Stimulated activated CD4-positive, alpha-beta T cell treated with anti-CD3 and anti-CD28 coated beads, TNF-alpha, amount 100 ng/mL, for 48 hours (primary cell): ENCODE data around the gene FLNC.

ENCODE experiments used
- DNase-seq, 3 donors: peaks; one replicate each; pipeline ENCODE4 v3.0.0-alpha.2; 2020; ENCODE audit warnings: low read depth in 3 of 3

Gene FLNC

DNA sequence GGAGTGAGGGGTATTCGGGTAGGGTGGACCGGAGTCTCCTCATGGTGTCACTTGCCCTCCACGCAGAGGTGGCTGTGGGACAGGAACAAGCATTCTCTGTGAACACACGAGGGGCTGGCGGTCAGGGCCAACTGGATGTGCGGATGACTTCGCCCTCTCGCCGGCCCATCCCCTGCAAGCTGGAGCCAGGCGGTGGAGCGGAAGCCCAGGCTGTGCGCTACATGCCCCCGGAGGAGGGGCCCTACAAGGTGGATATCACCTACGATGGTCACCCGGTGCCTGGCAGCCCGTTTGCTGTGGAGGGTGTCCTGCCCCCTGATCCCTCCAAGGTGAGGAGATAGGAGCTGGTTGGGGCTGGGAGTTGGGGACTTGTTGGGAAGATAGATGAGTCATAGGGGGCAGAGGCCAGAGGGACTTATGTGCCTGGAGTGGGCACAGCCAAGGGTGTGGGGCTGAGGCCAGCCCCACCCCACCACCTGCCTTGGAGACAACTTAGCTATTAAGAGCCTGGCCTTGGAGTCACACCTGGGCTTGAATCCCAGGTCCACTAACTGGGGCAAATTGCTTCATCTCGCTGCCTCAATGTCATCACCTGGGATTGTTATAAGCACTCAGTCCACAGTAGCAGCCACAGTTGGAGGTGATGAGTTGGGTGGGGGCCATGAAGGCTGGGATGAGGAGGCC lies 13.9 kb downstream of the FLNC start:
- DNase-seq = no peak

DNA sequence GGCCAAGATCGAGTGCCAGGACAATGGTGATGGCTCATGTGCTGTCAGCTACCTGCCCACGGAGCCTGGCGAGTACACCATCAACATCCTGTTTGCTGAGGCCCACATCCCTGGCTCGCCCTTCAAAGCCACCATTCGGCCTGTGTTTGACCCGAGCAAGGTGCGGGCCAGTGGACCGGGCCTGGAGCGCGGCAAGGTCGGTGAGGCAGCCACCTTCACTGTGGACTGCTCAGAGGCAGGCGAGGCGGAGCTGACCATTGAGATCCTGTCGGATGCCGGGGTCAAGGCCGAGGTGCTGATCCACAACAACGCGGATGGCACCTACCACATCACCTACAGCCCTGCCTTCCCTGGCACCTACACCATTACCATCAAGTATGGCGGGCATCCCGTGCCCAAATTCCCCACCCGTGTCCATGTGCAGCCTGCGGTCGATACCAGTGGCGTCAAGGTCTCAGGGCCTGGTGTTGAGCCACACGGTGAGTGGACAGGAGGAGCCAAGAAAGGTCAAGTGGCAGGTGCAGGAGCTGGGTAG lies 14.6 kb downstream of the FLNC start:
- no peak for DNase-seq

DNA sequence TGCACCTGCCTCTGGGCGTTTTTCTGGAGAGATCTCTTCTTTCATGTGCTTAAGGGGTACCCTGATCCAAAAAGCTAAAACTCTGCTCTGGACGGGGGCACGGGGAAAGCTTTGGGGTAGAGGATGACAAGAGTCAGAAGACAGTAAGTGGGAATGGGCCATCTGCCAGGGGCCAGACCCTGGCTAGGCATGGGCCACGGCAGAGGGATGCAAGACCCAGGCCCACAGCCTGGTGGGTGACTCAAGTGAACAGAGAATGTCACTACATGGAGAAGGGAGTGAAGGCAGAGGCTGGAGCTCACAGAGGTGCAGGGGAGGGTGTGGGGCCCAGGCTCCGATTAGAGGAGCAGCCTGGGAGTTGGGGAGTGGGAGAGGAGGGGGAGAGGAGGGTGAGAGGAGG lies 15.3 kb downstream of the FLNC start:
- DNase-seq = no peak

DNA sequence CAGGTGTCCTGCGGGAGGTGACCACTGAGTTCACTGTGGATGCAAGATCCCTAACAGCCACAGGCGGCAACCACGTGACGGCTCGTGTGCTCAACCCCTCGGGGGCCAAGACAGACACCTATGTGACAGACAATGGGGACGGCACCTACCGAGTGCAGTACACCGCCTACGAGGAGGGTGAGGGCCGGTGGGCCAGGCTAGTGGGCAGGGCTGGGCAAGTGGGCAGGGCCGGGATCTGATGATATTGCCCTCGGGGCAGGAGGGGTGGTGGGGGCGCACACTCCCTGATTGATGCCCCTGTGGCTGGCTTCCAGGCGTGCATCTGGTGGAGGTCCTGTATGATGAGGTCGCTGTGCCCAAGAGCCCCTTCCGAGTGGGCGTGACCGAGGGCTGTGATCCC lies 15.8 kb downstream of the FLNC start:
- no peak for DNase-seq

DNA sequence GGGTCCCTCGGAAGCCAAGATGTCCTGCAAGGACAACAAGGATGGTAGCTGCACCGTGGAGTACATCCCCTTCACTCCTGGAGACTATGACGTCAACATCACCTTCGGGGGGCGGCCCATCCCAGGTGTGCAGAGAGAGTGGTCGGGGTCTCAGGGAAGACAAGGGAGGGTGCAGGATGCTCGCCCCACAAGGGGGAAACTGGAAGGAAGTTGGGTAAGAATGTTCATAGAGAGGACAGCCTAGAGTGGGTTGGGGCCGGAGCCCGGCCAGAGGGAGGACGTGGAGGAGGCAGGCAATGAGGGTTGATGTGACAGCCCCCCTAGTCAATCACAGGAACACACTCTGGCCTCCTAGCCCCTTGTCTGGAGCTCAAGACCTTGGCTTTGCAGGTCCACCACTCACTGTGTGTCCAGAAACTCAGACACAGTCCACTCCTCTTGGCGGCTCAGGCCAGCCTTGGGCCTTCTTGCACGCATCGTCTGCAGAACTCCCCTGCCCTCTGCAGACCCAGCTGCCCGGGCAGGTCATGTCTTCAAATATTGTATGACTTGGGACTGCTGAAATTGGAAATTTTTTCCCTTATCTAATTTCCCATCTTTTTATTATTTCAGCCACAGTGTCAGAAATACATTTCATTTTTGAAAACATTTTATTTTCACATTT lies 16.7 kb downstream of the FLNC start:
- no peak for DNase-seq

DNA sequence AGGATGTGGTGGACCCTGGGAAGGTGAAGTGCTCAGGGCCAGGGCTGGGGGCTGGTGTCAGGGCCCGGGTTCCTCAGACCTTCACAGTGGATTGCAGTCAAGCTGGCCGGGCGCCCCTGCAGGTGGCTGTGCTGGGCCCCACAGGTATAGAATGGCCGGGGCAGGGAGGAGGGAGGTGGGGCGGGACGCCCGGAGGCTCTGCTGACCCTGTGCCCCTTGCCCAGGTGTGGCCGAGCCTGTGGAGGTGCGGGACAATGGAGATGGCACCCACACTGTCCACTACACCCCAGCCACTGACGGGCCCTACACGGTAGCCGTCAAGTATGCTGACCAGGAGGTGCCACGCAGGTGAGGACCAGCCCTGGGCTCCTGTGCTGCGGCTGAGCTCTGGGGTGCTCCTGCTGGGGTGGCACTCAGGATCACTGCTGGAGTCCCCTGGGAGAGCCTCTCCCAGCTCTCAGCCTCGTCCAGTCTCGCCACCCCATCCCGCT lies 17.6 kb downstream of the FLNC start:
- no peak for DNase-seq

DNA sequence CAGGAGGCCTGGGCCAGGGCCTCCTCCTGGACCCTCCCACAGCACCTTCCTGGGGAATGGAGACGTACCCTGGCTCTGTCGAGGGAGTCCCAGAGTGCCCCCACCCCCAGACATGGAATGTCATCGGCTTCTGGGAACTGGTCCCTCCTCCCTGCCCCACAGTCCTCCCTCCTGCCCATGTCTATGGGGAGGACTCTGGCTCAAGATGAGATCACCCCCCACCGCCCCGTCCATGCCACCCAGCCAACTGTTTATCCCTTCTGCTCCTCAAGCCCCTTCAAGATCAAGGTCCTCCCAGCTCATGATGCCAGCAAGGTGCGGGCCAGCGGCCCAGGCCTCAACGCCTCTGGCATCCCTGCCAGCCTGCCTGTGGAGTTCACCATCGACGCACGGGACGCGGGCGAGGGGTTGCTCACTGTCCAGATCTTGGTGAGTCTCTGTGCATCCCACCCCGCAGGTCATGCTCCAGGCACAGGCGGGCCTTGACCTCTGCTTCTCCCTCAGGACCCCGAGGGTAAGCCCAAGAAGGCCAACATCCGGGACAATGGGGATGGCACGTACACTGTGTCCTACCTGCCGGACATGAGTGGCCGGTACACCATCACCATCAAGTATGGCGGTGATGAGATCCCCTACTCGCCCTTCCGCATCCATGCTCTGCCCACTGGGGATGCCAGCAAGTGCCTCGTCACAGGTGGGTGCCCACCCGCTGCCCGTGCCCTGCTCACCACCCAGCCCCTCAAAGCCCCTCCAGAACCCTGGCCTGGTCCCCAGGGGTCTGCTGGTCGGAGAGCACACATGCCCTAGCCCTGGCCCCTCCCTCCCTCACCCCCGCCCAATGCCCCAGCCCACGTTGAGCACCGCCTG lies 18.3 kb downstream of the FLNC start:
- no peak for DNase-seq

DNA sequence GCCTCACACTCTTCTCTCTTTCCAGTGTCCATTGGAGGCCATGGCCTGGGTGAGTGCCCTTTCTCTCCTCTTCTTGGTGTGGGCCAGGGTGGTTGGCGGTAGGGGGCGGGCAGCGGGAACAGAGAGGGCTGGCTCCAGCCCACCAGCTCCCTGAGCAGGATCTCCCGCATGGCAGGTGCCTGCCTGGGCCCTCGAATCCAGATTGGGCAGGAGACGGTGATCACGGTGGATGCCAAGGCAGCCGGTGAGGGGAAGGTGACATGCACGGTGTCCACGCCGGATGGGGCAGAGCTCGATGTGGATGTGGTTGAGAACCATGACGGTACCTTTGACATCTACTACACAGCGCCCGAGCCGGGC lies 18.9 kb downstream of the FLNC start:
- DNase-seq = no peak

DNA sequence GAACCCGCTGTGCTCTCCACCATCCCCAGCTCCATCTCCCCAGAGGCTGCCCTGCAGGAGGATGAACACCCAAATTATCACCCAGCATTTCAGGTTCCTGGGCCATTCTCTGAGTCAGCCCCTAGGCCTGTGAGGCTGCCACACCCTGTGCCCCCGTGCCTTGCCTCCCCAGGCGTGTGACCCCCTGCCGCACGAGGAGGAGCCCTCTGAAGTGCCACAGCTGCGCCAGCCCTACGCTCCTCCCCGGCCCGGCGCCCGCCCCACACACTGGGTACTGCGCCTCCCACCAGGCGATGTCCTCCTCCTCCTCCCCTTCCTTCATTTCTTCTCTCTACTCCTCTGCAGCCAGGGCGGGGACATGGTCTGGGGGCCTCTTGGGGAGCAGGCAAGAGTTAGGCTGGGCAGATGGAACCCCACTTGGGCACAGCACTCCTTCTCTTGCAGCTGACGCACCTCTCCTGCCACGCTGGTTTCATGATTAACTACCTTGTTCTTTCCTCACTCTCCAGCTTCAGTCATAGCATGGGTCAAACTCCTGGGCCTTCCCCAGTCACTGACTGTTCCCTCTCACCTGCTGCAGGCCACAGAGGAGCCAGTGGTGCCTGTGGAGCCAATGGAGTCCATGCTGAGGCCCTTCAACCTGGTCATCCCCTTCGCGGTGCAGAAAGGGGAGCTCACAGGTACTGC lies 19.7 kb downstream of the FLNC start:
- DNase-seq = no peak

DNA sequence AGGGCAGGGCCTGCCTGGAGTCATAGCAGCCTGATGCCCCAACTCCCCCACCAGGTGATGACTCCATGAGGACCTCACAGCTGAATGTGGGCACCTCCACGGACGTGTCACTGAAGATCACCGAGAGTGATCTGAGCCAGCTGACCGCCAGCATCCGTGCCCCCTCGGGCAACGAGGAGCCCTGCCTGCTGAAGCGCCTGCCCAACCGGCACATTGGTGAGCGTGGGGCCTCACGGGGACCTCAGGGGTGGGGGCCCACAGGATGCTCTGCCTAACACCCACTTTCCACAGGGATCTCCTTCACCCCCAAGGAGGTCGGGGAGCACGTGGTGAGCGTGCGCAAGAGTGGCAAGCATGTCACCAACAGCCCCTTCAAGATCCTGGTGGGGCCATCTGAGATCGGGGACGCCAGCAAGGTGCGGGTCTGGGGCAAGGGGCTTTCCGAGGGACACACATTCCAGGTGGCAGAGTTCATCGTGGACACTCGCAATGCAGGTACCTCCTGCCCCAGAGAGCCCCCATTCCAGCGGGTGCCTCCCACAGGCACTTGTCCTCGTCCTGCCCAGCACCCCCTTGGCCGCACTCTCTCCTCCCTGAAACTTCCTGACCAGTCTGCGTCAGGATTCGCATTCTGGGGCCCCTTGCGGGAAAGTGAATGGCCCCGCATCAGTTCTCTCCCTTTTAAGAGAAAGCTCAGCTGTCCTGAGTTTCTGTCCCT lies 22.5 kb downstream of the FLNC start:
- DNase-seq = no peak

DNA sequence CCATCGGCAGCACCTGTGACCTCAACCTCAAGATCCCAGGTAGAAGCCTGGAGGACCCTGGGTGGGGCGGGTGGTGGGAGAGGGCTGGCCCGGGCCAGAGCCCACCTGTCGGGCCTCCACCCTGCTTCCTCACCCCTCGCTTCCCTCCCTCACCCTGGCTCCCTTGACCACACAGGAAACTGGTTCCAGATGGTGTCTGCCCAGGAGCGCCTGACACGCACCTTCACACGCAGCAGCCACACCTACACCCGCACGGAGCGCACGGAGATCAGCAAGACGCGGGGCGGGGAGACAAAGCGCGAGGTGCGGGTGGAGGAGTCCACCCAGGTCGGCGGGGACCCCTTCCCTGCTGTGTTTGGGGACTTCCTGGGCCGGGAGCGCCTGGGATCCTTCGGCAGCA lies 23.6 kb downstream of the FLNC start:
- no peak for DNase-seq

DNA sequence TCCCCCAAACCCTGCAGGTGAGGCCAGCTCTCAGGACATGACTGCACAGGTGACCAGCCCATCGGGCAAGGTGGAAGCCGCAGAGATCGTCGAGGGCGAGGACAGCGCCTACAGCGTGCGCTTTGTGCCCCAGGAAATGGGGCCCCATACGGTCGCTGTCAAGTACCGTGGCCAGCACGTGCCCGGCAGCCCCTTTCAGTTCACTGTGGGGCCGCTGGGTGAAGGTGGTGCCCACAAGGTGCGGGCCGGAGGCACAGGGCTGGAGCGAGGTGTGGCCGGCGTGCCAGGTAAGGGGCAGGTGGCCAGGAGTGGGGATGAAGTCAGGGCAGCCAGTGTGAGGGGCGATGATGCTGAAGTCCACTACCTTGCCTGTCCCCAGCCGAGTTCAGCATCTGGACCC lies 24.2 kb downstream of the FLNC start:
- DNase-seq = no peak

DNA sequence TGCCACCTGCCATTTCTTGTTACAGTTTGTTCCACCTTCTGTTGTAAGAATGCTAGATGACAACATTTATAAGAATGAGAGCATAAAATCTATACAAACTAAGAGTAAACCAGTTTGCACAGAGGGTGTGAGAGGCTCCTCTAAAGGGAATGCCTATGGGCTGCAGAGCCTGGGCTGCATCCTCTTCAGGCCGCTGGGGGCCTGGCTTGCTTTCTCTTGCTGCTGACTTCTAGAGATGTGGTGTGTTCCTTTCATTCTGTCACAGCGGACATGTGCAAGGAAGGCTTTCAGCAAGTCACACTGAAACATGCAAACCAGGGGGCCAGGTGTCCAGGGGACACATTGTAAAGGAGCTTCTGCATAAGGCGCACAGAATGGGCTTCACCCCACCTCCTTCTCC lies 25.4 kb downstream of the FLNC start:
- no peak for DNase-seq

DNA sequence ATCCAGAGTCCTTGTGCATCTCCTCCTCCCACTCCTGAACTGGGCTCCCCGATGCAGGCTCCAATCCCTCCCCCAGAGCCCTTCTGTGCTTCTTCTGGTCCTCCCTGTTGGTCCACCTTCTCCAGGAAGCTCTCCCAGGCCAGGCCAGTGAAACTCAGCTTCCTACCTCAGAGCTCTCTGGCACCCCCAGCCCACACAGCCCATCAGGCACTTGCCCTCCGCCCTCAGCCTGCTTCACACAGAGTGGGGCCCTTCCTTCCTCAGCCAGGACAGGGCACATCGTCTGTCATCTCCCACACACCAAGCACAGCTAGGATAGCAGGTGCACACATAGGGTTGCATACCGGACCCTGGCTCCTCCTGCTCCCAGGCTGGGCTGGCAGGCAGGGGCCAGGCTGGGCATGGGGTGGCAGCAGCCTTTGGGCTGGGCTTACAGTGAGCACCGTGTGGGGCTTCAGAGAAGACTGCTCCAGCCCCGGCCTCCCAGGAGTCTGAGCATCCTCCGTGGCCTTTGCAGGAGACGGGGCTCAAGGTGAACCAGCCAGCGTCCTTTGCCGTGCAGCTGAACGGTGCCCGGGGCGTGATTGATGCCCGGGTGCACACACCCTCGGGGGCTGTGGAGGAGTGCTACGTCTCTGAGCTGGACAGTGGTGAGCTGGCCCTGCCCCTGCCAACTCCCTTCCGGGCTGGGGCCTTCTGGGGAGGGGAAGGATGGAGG lies 26.0 kb downstream of the FLNC start:
- no peak for DNase-seq

DNA sequence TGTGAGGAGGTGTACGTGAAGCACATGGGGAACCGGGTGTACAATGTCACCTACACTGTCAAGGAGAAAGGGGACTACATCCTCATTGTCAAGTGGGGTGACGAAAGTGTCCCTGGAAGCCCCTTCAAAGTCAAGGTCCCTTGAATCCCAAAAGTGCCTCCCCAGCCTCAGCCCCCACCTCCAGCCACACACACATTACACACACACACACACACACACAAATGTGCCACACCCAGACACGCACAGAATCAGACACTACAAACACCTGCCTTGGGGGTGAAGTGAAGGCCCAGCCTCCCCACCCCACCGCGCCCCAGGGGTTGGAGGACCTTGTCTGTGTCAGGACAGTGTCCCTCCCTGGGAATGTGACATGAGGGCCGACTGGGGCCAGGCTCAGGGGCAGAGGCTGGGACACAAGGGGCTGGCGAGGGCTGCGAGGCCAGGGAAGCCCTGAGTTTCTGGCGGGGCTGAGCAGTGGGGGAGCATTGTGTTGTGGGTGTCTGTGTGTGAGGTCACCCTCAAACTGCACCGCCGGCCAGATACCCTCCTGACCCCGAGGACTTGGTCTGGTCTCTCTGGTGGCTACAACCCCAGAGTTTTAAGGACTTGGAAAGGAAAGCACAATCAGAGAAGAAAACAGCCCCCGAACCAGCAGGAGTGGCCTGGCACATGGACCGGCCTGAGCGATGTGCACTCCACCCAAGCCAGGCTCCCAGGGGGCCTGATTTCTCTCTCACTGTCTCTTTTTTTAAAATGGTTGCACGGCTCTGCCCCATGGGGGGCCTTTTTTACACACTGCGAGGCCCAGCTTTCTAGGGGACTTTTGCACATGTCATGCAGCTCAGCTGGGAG lies 28.4 kb downstream of the FLNC start:
- no peak for DNase-seq

DNA sequence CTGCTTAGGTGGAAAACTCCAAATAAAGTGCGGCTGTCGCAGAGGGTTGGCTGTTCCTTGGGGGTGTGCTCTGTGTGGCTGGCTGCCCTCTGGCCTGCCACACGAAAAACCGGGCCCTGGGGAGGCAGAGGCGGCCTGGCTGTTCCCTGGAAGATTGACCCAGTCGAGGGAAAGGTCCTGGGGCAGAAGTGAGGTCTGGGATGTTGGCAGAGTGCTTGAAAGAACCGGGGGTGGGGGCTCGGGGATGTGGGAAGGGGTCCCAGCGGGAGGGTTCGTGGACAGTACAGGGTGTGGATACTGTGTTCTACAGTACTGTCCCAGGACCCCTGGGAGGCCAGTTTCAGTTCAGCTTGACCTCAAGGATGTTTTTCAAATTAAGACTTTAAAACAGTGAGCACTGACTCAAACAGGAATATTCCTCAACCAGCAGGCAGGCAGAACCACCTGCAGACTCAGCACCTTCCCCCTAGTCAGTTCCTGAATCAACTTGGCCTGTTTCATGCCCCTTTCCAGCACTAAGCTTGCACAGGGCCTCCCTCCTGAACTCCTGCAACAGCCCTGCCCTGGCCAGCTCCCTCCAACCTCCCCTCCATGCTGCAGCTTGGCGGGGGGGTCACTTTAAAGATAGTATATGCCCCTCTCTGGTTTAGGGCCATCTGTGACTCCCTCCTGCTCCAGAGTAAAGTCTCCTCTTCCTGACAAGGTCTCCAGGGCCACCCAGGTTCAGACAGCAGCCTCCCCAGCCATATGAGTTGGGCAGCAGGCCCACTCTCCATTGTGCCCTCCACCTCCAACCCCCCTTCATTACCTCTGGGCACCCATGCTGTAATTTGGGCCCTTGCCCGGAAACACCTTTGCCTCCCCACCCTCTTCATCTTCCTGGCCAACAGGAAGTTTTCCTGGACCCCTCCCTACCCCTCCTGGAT lies 29.3 kb downstream of the FLNC start:
- DNase-seq = no peak

DNA sequence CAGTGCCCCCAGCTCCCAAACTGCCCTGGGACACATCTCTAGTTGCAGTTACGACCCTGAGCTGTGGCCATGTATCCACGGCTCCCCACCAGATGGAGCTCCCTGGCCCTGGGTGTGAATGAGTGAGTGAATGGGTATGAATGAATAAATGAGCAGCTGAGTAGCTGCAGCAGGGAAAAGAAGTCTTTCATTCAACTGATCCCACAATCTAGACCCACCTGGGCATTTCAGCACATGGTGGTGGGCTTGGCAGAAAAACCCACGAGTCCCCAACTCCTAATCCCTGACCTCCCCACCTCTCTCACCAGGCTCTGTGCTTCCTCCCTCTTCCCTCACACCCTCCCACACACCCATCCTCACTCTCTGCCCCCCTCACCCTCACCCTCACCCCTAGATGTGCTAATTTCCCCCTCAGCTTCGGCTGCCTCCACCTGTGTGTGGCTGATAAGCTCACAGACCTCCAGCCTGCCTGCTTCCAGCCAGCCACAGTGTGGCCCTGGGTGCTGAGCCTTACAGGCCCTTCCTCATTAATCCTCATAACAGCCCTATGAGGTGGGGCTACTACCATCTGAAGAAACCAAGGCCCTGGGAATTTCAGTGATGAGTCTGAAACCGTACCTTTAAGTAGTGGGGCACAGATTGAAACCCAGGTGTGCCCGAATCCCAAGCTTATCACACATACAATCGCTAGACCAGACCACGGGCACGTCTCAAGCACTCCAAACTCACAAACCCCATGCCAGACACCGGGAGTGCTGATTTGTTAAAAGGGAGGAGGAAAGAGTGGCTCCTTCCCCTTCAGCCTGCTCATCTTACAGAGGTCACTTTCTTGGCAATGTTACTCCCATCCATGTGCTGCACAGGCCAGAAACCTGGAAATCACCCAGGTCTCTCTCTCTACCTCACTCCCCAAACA lies 30.2 kb downstream of the FLNC start:
- no peak for DNase-seq
